HG03354 (cell line): ENCODE data around the gene ATF2.

ENCODE experiments used
- ATAC-seq: cut with Tn5 transposase; IDR thresholded peaks from one replicate; pipeline ENCODE4 v1.9.1; 2021; ENCODE audit warnings: mild to moderate bottlenecking; ENCODE audit not compliant: unreplicated experiment, poor library complexity, severe bottlenecking

Gene ATF2

DNA sequence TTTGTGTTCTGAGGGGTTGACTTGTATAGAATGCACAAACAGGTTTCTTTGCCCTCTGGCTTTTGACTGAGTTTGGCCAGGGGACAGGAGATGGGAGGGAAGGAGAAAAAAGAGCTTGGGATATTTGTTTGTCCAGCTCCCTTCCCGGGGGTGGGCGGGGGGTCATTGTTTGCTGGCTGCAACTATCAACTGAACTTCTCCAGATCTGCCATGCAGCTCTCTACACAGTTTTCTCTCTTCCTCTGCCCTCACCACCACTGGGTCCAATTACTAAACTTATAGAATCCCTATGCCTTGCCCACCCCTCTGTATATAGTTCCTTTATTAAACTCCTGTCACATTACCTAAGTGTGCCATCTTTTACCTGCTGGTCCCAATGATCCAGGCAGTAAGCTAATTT, 130.1 kb downstream of the ATF2 start:
- no peak for ATAC-seq

DNA sequence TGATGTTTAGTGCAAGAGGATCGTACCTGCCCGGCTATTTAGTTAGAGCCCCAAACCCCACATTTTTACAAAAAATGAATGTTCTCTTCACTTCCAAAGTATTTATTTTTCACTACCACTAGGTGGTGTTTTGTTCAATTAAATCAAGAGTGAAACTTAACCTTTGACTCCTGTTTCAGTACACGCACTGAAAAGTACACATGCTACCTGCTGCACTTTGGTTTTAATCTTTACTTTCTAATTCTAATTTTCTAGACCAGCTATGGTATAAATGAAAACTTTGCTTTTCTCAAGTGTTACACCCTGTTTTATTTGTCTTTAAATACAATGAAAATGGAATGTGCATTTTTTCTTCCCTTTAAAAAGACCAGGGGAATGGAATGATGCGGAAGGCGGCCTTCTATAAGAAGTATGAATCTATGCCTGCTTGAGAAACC, 131.4 kb downstream of the ATF2 start:
- peak; percentile 60 for ATAC-seq

DNA sequence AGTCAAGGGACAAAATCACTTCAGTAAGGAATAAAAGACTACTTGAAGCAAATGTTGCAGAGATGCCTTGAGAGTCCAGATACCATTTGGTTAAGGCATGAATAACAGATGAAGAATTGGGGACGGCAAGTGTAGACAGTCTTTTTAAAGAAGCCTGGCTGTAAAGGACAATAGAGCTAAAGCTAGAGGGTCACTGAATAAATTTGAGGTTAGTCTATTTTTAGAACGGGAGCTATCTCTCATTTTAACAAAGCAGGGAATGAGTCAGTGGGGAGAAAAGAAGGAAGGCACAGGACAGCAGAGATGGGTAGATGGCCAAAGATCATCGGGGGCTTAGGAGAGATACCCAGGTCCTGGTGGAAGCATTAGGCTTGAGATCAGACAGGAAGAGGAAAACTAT, 132.2 kb downstream of the ATF2 start:
- ATAC-seq = no peak

DNA sequence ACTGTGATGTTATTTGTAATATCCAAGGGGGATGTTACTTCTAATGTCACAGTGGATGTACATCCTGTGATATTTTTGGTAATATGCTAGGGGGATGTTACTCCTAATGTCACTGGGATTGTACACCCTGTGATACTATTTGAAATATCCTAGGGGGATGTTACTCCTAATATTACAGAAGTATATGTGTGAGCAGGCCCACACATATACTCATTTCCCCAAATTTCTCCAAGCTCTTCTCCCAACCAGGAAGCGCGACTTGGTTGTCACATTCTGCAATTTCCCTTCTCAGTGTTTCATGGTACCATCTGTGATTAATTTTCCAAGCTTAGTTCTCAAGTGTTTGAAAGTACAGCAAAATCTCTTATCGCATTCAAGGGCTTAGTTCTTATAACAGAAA, 133.3 kb downstream of the ATF2 start:
- ATAC-seq = no peak

GRCh38 chr2:175030380-175031271, 137.4 kb downstream of the ATF2 start:
- peak; percentile 47 for ATAC-seq

- ATAC-seq = no peak
These were observed 140.2 kb downstream of the ATF2 start for GRCh38 chr2:175027755-175028154.

DNA sequence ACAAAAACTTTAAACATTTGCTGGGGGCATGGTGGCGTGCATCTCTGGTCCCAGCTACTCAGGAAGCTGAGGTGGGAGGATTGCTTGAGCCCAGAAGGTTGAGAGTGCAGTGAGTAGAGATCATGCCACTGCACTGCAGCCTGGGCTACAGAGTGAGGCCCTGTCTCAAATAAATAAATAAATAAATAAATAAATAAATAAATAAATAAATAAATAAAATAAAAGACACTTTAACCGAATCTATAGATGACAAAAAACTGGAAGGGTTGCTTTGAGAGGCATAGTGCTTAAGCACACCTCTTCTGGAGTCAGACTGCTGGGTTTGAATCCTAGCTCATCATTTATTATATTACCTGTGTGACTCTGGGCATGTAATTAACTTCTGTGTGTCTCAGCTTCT, 141.6 kb downstream of the ATF2 start:
- ATAC-seq = no peak

DNA sequence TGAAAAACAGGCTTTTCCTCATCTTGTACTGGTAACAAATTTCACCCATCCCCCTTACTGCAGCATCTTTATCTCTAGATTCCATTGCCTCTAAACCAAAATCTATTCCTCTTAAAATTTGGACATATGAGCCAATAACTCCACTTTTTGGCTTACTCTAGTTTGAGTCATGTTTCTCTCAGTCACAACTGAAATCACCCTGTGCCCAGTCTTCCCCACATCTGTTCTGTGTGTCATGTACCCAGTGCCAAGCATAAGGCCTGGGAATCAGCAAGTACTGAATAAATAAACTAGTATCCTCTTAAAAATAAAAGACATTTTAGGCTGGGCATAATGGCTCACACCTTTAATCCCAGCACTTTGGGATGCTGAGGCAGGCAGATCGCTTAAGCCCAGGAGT, 142.1 kb downstream of the ATF2 start:
- ATAC-seq = no peak

DNA sequence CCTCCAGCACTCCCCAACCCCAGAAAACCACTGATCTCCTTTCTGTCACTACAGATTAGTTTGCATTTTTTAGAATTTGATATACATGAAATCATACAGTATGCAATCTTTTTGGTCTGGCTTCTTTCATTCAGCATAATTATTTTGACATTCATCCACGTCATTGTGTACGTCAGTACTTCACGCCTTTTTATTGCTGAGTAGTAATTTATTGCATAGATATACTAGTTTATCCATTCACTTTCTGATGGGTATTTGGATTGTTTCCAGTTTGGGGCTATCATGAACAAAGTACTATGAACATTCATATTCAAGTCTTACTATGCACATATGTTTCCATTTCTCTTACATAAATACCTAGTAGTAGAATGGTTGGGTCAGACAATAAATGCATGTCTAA, 142.8 kb downstream of the ATF2 start:
- ATAC-seq = no peak

DNA sequence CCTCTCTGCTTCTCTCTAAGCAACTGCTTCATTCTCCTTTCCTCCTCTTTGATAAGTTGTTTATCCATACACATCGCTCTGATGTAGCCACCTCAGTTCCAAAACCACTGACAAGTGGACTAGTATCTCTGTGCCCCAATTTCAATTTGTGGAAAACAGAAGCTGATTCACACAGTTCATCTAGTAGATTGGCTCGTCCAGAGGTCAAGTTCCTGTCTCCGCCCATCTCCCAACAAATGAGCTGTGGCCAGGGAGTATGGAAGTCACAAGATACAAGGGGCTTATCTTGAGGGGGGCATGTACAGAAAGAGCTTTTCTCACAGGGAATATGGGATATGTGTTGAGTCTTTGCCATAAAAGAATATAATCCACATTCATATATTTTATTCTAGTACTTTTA, 145.1 kb downstream of the ATF2 start:
- no peak for ATAC-seq
